Effector memory CD4-positive, alpha-beta T cell (primary cell): ENCODE results near the gene ALDH1B1.

Experiments
- DNase-seq, 3 donors: peaks; one replicate each; pipeline ENCODE4 v3.0.0-alpha.2; 2020
- H3K27ac ChIP-seq: 2 replicates; pipeline ENCODE4 v1.7.0; 2013; ENCODE audit warnings: mild to moderate bottlenecking, low read length, moderate library complexity; ENCODE audit not compliant: insufficient read depth, poor library complexity, severe bottlenecking
- H3K27me3 ChIP-seq: replicated peaks from 2 replicates; pipeline ENCODE4 v1.7.0; 2013; ENCODE audit warnings: mild to moderate bottlenecking, low read length; ENCODE audit not compliant: insufficient read depth, control insufficient read depth, poor library complexity, severe bottlenecking
- H3K36me3 ChIP-seq: 2 replicates; pipeline ENCODE4 v1.7.0; 2013; ENCODE audit warnings: mild to moderate bottlenecking, low read length, moderate library complexity; ENCODE audit not compliant: control insufficient read depth, insufficient read depth
- H3K4me1 ChIP-seq: 2 replicates; pipeline ENCODE4 v1.7.0; 2013; ENCODE audit warnings: low read length, mild to moderate bottlenecking; ENCODE audit not compliant: control insufficient read depth, insufficient read depth, poor library complexity, severe bottlenecking
- H3K4me3 ChIP-seq: 2 replicates; pipeline ENCODE4 v1.7.0; 2013; ENCODE audit warnings: low read length, low read depth, mild to moderate bottlenecking; ENCODE audit not compliant: insufficient read depth, poor library complexity, severe bottlenecking
- H3K9me3 ChIP-seq: 2 replicates; pipeline ENCODE4 v1.7.0; 2013; ENCODE audit warnings: mild to moderate bottlenecking, low read length, moderate library complexity; ENCODE audit not compliant: control insufficient read depth

ALDH1B1 gene

GRCh38 chr9:38414040-38414723 is 21.7 kb downstream of the ALDH1B1 start:
- no peaks in the 10 kb centered on the region for H3K27me3 ChIP-seq
- no peaks in the 10 kb centered on the region for H3K4me1 ChIP-seq
- H3K27ac ChIP-seq = no peak overlapping the region
- H3K36me3 ChIP-seq = no peaks in the 10 kb centered on the region
- H3K9me3 ChIP-seq = no peaks in the 10 kb centered on the region
- no peak overlapping the region for H3K4me3 ChIP-seq
- no peak for DNase-seq

- H3K4me3 ChIP-seq = no peak overlapping the region
- H3K4me1 ChIP-seq = no peaks in the 10 kb centered on the region
- no peaks in the 10 kb centered on the region for H3K27me3 ChIP-seq
- no peak overlapping the region for H3K27ac ChIP-seq
- no peak for DNase-seq
- no peaks in the 10 kb centered on the region for H3K9me3 ChIP-seq
- H3K36me3 ChIP-seq = no peaks in the 10 kb centered on the region
Measured at GRCh38 chr9:38415856-38416255, 23.4 kb downstream of the ALDH1B1 start.

- Histone ChIP-seq H3K27ac (no peak overlapping the region), H3K4me1 (no peaks in the 10 kb centered on the region), H3K9me3 (no peaks in the 10 kb centered on the region), H3K36me3 (no peaks in the 10 kb centered on the region), H3K27me3 (no peaks in the 10 kb centered on the region), H3K4me3 (no peak overlapping the region)
- no peak for DNase-seq
Measured at GRCh38 chr9:38416461-38416860, 24.0 kb downstream of the ALDH1B1 start.

GRCh38 chr9:38417003-38417945 is 24.8 kb downstream of the ALDH1B1 start:
- Histone ChIP-seq H3K27me3 (no peaks in the 10 kb centered on the region), H3K9me3 (no peaks in the 10 kb centered on the region), H3K36me3 (no peaks in the 10 kb centered on the region), H3K4me3 (no peak overlapping the region), H3K4me1 (no peaks in the 10 kb centered on the region), H3K27ac (no peak overlapping the region)
- DNase-seq = no peak

GRCh38 chr9:38418366-38418765 is 25.9 kb downstream of the ALDH1B1 start:
- Histone ChIP-seq H3K36me3 (no peaks in the 10 kb centered on the region), H3K27me3 (peaks cover under 1% of the 10 kb centered on the region), H3K9me3 (no peaks in the 10 kb centered on the region), H3K27ac (no peak overlapping the region), H3K4me3 (no peak overlapping the region), H3K4me1 (no peaks in the 10 kb centered on the region)
- no peak for DNase-seq

- H3K27ac ChIP-seq = no peak overlapping the region
- H3K4me1 ChIP-seq = no peaks in the 10 kb centered on the region
Measured at GRCh38 chr9:38419181-38419580, 26.7 kb downstream of the ALDH1B1 start.

GRCh38 chr9:38421498-38422211 is 29.2 kb downstream of the ALDH1B1 start:
- no peak overlapping the region for H3K4me3 ChIP-seq
- H3K9me3 ChIP-seq = no peaks in the 10 kb centered on the region
- H3K27me3 ChIP-seq = peaks cover 11% of the 10 kb centered on the region
- no peaks in the 10 kb centered on the region for H3K36me3 ChIP-seq
- H3K4me1 ChIP-seq = no peaks in the 10 kb centered on the region
- DNase-seq = no peak
- no peak overlapping the region for H3K27ac ChIP-seq

More at GRCh38 chr9:38419181-38419580, 26.7 kb downstream of the ALDH1B1 start:
- no peak for DNase-seq
- Histone ChIP-seq H3K27me3 (peaks cover 5% of the 10 kb centered on the region), H3K36me3 (no peaks in the 10 kb centered on the region), H3K4me3 (no peak overlapping the region), H3K9me3 (no peaks in the 10 kb centered on the region)

- no peak overlapping the region for H3K27ac ChIP-seq
- H3K27me3 ChIP-seq = peaks cover 11% of the 10 kb centered on the region
- no peak for DNase-seq
- H3K36me3 ChIP-seq = no peaks in the 10 kb centered on the region
- no peaks in the 10 kb centered on the region for H3K9me3 ChIP-seq
- no peak overlapping the region for H3K4me3 ChIP-seq
- H3K4me1 ChIP-seq = no peaks in the 10 kb centered on the region
Measured at GRCh38 chr9:38422555-38423260, 30.2 kb downstream of the ALDH1B1 start.

GRCh38 chr9:38423273-38423972 is 30.9 kb downstream of the ALDH1B1 start:
- peaks cover 11% of the 10 kb centered on the region for H3K27me3 ChIP-seq
- no peak overlapping the region for H3K4me3 ChIP-seq
- no peak for DNase-seq
- H3K4me1 ChIP-seq = no peaks in the 10 kb centered on the region
- H3K27ac ChIP-seq = no peak overlapping the region
- no peaks in the 10 kb centered on the region for H3K9me3 ChIP-seq
- H3K36me3 ChIP-seq = no peaks in the 10 kb centered on the region
